NCI-H526 treated with DMSO at 0.1 percent for 48 hours (cell line): ENCODE results near the gene SLC25A42.
A peak's percentile ranks its signal among the peaks of the same experiment; 100 is the strongest.
"Not testable (repeated sequence)": the region's sequence is repeated elsewhere in the genome, so short reads cannot be mapped to it uniquely, and the experiment has no call there.

ENCODE experiments used
- DNase-seq: peaks from one replicate; lab custom pipeline; 2025; lab: John Stamatoyannopoulos, UW

Gene SLC25A42, protein sequence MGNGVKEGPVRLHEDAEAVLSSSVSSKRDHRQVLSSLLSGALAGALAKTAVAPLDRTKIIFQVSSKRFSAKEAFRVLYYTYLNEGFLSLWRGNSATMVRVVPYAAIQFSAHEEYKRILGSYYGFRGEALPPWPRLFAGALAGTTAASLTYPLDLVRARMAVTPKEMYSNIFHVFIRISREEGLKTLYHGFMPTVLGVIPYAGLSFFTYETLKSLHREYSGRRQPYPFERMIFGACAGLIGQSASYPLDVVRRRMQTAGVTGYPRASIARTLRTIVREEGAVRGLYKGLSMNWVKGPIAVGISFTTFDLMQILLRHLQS

DNA sequence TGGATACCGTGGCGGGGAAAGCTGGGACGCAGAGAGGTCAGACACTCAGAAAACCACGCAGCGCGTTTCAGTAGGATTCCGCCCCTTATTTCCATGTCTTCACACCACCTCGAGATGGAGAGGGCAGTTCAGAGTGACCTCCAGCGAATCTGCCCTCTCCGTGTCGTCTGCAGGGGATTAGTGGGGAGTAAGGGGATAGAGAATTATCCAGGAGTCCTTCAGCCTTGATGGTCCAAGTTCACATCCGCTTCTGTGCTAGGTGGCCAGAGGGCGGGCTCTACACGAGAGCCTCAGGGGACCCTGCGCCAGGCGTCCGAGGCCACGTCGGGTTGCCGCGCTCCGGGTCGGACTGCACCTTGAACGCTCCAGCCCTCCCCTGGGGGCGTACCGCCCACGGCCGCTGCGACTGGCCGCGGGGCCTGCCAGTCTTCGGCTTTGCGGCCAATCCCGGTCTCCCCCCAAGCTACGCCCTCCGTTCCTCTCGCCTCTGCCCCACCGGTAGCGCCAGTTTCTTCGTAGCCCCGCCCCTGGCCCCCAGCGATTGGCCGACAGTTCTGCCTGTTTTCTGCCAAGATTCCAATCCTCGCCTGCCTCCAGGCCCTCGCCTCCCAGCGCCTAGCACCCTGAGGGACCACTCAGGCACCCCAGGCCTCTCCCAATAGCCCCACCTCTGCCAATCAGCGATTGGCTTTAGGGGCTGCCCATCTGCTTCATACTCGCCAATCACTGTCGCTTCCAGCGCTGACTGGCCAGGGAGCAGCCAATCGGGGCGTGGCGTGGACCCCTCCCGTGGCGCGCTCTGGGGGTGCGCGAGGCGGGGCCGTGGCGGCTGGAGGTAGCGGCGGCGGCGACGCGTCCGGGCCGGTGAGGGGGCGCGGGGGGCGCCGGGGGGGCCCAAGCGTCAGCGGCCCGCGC is at the start of gene SLC25A42:
Gene SLC25A42 (plus strand): TSS at position 812 of the 915 bp plus-strand sequence. CDS start 32,131 bp downstream, outside the sequence.
- DNase-seq, result peak; percentile 95

DNA sequence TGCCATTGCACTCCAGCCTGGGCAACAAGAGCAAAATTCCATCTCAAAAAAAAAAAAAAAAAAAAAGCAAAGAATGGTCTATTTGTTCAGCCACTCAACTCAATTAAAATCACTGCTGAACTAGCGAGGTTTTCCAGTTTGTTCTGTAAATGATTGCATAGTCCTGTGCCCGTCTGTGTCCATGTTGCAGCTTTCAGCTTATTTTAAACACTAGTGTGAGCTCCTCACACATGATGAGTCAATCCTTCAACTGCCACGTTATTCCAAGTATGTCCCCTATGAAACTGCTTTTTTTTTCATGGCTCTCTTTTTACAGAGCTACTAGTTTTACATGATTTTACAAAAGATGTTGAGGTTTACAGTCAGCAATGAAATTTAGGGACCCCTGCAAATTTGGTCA is 42.7 kb upstream of the SLC25A42 start:
- no peak for DNase-seq

DNA sequence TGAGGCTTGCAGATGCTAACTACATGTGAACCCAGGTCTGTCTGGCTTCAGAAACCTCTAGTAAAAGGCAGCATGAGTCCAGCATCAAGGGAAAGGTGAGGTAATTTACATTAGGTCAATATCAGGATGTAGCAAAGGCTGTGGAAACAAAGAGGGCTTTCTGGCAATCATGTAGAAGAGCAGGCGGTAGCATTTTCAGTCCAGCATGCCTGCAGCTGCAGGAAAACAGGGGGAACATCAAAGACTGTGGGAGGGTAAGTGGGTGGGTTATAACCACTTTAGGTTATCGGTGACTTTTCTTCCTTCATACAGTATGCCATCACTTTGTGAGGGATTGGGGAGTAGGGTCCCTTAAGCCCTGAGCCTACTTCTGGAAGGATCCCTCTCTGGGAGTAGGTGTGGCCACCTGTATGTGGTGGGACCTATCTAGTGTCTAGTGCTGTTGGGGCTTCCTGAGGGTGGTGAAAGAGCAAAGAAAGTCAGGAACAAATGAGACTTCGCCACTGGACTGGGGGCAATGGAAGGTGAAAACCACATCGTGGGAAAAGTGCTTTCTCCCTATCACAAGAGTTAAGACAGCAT is 41.3 kb upstream of the SLC25A42 start:
- no peak for DNase-seq

DNA sequence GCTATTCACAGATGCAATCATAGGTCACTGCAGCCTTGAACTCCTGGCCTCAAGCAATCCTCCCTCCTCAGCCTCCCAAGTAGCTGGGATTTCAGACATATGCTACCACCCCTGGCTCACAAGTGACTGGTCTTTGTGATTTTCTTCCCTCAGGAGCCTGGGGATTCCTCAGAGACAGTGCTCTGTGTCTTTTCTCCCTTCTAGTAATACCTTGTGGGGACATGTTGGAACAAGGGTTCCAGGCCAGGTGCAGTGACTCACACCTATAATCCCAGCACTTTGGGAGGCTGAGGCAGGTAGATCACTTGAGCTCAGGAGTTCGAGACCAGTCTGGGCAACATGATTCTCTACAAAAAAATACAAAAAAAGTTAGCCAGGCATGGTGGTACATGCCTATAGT is 40.4 kb upstream of the SLC25A42 start:
- DNase-seq, result not testable (repeated sequence)

DNA sequence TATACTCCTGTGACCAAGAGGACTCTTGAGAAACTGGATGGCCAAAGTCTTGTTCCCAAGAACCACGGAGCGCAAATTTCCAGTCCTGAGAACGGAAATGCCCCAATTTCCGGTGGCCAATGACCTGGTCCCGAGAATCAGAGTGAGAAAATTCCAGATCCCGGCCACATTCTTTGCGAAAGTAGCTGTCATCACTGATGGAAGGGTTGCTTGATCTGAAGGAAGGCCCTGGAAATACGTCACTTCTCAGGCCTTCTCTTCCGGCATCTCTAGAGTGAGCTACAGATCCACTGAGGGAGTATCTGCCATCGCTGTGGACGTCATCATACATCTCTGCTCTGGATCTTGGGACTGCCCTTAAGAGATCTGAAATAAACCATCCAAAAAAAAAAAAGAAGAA is 37.9 kb upstream of the SLC25A42 start:
- no peak for DNase-seq

DNA sequence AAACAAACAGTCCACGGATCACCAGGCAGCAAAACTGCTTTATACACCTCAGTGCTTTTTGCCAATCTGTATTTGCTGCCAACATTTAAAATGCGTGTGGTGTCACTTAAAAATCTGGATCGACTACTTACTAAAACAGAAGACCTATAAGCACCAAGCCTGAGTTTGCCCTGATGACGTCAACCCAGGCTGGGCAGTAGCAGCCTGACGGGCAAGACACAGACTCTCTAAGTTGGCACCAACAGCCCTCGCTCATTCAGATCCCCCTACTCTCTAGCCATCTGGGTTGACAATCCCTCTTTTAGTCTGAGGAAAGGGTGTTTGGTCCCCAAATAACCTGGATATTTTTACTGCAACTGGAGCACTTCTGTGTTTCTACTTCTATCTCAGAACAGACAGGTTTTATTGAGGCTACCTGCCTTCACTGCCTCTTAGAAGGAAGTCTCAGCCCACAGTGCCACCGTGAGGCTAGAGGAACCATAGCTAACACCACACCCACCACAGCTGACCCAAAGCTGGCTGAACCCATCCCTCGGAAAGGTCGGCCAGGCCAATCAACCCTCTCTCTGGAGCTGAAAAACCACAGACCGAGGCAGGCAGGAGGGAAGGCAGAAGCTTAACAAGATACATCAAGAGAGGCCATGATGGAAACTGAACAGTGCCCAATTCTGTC is 37.4 kb upstream of the SLC25A42 start:
- no peak for DNase-seq

DNA sequence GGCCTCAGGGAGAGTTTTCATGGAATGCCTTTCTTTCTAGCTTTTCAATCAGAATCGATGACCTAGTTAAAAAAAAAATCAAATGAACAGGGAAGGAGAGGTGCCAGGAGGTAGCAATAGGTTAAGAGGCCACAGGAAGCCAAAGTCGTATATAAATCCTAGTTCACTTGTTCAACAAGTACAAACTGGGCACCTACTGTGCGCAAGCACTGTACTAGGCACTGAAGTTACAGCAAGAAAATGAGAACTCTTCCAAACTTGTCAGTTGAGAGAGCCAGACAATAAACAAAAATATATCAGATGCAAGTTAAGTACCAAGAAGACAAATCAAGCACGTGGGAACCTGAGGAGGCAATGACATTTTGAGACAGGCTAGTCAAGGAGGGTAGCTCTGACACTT is 36.6 kb upstream of the SLC25A42 start:
- DNase-seq, result no peak

DNA sequence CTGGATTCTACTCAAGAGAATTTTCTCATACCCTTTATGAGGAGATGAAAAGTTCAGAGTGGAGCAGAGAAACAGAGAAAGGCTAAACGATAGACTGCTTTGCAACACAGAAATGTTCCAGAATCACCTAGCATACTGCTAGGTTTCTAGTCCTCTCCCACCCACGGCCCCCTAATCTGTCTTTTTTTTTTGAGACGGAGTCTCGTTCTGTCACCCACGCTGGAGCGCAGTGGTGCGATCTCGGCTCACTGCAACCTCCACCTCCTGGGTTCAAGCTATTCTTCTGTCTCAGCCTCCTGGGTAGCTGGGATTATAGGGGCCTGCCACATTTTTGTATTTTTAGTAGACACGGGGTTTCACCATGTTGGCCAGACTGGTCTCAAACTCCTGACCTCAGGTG is 35.3 kb upstream of the SLC25A42 start:
- no peak for DNase-seq

DNA sequence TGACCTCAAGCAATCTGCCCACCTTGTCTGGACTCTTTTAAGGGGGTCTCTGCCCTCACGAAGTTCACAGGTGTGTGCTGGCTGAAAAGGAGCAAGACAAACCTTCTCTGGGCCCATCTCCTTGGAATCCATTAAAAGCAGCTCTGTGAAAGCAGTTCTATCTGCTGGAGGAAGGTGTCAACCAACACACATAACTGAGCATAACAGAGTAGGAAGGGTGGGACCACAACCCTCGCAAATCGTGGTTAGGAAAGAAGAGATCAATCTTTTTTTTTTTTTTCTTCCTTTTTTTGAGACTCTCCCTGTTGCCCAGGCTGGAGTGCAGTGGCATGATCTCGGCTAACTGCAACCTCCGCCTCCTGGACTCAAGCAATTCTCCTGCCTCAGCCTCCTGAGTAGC is 31.9 kb upstream of the SLC25A42 start:
- no peak for DNase-seq

DNA sequence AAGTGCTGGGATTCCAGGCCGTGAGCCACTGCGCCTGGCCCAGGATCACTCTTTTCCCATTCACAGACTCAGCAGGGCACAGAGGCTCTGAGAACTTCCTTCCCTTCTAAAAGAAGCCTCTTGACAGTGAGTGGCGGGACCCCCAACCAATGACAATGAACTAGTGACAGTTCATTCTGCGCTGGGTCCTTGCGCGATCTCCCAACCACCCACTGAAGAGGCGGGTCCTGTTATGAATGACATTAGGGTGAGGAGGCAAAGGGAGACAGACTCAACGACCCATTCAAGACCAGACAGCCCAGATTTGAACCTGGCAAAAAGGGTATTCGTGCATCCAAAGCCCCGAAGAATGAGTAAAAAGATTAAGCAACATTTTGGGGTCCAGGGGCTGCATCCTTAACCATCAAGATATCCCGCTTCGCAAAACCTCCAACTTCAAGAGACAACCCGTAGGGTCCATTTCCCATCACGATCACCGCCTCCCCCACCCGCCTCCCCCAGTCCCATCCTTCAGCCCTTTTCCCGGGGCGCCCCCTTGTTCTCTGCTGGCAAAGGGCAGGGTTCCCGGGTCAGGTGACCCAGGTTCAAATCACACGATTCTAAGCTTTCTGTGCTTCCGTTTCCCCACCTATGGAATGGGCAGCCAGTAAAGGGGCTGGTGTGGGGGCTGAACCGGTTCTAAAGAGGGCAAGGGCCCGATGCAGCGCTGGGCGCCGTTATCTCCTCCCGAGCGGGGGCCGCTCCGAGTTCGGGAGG is 31.2 kb upstream of the SLC25A42 start:
- peak; percentile 67 for DNase-seq

DNA sequence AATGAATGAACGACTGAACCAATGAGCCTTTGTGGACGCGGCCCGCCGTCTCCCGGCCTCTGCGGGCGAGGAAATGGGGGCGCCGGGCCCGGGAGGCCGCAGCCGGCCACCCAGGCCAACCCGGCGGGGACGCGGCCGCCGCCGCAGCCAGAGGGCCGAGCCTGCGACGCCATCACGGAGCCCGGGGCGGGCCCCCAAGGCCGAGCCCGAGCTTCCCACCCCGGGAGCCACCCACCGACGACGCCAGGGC is 30.7 kb upstream of the SLC25A42 start:
- DNase-seq, result no peak

DNA sequence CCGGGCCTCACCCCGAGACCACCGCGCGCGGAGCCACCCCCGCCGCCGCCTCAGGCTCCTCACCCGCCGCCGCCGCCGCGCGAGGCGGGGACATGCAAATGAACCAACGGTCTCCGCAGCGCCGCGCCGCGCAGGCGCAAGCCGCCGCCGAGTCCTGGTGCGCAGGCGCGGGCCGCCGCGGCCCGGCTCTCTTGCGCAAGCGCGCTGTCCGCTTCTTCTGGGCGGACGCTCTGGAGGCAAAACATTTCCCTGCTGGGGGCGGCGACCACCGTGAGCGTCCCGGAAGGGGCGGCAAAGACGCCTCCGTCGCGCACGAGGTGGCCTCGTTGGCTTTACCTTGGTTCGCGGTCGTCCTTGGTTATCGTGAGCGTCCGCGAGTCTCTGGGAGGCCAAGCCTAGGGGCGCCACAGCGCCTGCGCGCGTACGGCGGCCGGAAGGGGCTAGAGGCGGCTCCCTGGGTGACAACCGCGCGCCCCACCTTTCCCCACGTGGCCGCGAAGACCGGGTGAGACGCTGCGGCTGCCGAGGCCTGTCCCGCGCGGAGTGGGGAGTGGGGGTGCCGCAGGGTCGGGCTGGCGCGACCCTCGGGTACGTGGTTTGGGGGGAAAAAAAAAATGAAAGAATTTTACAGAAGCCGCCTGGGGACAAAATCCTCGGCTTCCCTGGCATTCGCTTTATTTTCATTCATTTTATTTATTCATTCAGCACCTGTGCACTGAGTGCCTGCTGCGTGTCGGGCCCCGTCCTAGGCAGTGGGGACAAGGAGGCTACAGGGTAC is 30.2 kb upstream of the SLC25A42 start, which contains the start of the genes ARMC6 and SUGP2:
Gene ARMC6 (plus strand): TSS at position 178 of the 778 bp plus-strand sequence. CDS start 607 bp downstream, outside the sequence.
Gene SUGP2 (minus strand): TSS at position 92 of the 778 bp plus-strand sequence. CDS start 2,446 bp downstream, outside the sequence.
- DNase-seq, result peak; percentile 71

DNA sequence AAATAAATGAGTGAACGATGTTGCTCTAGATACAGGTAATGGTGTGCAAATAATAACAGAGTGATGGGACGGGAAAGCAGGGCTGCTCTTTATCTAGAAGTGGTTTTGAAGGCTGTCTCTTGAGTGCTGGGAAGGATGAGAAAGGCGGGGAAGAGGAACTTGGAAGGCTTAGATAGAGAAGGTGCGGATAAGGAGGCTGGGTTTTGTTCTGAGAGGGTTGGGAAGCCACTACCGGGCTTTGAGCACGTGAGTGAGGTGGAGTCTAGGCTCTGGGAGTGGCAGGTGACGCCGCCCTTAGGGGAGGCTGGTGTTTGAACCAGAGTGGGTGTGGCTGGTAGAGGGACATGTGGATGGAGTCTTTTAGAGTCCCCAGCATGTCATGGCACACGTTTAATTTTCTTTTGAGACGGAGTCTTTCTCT is 29.6 kb upstream of the SLC25A42 start:
- DNase-seq, result peak; percentile 33

DNA sequence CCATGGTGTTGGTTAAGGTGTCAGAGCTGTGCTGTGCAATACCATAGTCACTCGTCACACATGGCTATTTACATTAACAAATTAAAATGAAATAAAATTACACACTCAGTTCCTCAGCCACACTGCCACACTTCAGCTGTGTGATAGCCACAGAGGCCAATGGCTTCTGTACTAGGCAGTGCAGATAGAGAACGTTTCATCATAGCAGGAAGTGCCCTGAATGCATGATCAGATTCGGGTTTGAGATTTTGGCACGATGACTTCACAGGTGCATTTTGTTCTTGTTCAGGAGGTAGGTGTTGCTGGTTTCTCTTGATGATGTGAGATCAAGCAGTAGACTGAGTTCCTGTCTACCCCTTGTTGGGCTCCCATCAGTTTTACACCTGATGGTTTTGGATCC is 23.9 kb upstream of the SLC25A42 start:
- no peak for DNase-seq

DNA sequence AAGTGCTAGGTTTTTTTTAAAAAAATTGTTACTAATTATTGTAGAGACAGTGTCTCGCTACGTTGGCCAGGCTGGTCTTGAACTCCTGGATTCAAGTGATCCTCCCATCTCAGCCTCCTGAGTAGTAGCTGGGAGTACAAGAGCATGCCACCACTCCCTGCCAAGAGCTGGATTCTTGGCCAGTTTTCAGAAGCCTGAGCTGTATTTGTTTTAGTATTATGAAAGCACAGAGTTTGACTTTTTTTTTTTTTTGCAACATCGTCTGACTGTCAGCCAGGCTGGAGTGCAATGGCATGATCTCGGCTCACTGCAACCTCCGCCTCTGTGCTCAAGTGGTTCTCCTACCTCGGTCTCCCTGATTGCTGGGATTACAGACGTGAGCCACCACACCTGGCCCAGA is 23.4 kb upstream of the SLC25A42 start:
- no peak for DNase-seq

DNA sequence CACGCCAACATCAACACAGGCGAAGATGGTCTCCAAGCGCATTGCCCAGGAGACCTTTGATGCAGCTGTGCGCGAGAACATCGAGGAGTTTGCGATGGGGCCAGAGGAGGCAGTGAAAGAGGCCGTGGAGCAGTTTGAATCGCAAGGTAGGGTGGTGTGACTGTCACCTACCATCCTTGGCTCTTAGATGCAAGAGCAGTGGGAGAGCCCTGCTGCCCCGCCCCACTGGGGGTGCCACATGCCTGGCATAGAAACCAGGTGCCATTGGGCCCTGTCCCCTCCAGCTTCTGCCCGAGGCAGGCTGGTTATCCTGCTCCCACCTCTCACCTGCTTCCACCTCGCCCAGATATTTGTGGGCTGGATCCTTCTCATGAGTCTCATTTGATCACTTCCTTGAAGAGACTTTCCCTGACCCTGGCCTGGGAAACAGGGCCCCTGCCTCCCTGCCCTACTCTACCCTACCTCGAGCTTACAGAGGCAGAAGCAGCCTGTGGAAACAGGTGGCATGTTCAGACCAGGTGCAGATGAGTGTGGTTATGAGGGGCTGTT is 21.0 kb upstream of the SLC25A42 start:
- DNase-seq, result no peak

DNA sequence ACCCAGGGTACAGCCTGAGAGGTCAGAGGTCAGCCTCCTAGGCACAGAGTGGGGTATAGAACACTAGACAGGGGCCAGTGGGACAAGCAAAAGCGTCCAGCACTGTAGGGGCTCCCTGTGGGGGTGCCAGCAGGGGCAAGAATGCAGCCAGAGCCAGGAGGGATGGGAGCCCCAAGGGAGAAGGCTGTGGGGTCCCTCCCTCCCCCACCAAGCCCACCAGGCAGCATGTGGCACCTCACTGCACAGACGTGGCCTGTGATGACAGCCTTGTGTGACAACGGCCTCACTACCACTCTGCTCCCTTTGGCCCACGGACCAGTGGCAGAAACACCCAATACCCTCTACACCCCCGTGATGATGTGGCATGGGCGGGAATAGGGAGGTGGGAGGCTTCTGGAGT is 20.3 kb upstream of the SLC25A42 start:
- no peak for DNase-seq

DNA sequence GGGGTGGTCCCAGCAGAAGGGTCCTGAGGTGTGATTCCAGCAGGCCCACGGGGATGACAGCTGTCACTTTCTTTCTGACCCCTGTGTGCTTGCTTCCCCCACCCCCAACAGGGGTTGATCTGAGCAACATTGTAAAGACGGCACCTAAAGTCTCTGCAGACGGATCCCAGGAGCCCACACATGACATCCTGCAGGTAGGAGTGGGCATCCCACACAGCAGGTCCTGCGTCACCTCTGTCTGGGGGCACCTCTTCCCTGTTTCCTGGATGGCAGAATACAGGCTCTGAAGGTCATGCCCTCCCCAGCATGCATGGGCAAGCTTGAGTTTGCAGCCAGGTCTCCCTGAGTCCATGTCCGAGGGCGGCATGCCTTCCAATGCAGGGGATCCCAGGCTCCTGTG is 19.9 kb upstream of the SLC25A42 start:
- DNase-seq, result no peak

DNA sequence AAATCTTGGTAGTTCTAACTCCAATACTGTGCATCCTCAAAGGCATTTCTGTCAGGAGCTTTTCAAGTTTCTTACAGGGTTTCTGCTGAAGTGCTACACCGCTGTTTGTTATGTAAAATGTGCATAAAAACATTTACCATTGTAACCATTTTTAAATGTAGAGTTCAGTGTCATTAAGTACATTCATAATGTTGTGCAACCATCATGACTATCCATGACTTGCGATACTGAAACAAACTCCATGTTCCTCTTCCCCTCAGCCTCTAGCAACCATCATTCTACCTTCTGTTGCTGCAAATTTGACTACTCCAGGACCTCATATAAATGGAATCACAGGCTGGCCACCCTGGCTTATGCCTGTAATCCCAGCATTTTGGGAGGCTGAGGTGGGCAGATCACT is 14.4 kb upstream of the SLC25A42 start:
- DNase-seq, result no peak

DNA sequence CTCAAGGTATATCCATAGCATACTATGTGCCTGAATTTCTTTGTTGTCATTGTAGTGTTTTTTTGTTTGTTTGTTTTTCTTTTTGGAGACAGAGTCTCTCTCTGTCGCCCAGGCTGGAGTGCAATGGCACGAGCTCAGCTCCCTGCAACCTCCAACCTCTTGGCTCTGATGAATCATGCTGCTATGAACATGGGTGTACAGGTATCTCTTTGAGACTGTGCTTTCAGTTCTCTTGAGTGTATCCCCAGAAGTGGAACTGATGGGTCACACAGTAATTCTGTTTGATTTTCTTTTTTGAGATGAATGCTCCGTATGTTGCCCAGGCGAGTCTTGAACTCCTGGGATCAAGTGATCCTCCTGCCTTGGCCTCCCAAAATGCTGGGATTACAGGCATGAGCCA is 13.7 kb upstream of the SLC25A42 start:
- DNase-seq, result no peak
